Loucy (cell line): ENCODE results near the gene DHX16.

Experiments
- EZH2phosphoT487 ChIP-seq: fragments of 200-600 bp; IDR thresholded peaks from 2 replicates; pipeline ENCODE4 v1.6.1; 2018; ENCODE audit warnings: antibody characterized with exemption, mild to moderate bottlenecking, moderate library complexity, borderline replicate concordance
- TF ChIP-seq, protein P1 (sequence below): fragments of 200-600 bp; sonication (generic); conservative IDR thresholded peaks from 2 replicates; pipeline ENCODE4 v1.5.1; 2014; ENCODE audit warnings: mild to moderate bottlenecking, antibody characterized with exemption, low read length

GRCh38 chr6:30625511-30625910, 47.3 kb downstream of the DHX16 start:
- TF ChIP-seq, protein P1, sequence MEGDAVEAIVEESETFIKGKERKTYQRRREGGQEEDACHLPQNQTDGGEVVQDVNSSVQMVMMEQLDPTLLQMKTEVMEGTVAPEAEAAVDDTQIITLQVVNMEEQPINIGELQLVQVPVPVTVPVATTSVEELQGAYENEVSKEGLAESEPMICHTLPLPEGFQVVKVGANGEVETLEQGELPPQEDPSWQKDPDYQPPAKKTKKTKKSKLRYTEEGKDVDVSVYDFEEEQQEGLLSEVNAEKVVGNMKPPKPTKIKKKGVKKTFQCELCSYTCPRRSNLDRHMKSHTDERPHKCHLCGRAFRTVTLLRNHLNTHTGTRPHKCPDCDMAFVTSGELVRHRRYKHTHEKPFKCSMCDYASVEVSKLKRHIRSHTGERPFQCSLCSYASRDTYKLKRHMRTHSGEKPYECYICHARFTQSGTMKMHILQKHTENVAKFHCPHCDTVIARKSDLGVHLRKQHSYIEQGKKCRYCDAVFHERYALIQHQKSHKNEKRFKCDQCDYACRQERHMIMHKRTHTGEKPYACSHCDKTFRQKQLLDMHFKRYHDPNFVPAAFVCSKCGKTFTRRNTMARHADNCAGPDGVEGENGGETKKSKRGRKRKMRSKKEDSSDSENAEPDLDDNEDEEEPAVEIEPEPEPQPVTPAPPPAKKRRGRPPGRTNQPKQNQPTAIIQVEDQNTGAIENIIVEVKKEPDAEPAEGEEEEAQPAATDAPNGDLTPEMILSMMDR = no peak
- TF ChIP-seq EZH2phosphoT487 = no peak
